NCI-H1105 (cell line): ENCODE data around the gene MYO6.

Experiments used
- DNase-seq: peaks from one replicate; lab custom pipeline; 2025; lab: John Stamatoyannopoulos, UW

Gene MYO6

DNA sequence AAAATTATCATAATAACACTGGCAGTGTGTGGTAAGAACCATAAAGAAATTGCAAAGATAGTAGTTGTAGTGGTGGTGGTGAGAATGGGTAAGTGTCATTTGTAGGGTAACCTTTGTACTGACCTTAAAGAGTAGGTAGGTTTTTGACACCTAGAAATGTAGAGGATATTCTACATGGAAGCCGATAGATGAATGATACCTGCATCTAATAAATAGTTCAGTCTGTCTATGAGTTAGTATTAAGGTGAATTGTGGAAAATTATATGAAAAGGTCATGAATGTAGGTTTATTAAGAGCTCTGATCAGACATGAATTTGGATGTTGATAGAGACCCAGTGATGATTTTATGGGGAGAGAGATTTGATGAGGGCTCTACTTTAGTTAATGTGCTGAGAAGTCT is 78.1 kb downstream of the MYO6 start:
- no peak for DNase-seq

DNA sequence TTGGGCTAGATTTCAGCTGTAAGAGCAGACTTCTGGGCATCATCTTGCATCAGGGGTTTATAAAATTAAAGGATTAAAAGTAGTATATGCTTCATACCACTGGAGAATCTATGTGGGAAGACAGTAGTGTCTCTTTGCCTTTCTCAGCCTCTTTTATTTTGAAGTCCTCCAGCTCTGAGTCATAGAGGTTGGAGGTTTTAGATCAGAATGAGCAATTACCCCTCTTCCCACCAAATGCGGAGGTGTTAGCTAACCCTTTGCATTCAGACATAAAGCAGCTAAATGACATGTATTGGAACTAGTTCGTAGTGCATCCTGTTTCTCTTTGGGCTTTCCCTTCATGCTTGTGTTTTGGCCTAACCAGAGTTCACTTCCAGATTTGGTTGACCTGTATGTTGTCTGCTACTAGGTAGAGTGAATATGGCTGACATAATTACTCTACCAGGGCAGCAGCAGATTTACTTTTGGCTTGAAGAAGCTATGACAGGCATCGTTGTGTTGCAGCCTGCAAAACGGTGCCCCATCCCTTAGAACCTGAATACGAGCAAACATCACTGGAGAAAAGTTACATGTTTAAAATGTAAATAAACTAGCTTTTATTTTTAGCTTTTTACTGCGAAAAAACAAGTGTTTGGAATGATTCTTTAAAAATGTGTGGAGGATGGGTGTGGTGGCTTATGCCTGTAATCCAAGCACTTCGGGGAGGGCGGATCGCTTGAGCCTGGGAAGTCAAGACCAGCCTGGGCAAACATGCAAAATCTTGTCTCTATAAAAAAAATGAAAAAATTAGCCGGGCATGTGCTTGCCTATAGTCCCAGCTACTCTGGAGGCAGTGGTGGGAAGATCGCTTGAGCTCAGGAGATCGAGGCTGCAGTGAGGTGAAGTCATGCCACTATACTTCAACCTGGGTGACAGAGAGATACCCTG is 82.2 kb downstream of the MYO6 start:
- DNase-seq: no peak

DNA sequence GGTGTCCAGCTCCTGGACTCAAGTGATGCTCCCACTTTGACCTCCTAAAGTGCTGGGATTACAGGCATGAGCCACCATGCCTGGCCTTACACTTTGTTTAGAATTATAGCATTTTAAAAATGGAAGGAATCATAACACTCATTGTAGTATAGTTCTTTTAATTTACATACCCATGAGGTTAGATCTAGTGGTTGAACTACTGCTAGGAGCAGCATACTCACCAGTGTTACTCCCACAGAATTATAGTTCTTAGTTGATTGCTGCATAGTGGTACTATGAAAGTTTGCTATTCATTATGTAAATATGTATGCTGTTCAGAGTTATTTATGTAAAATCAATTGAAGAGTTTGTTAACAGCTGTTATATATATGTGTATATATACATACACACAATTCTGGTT is 85.4 kb downstream of the MYO6 start:
- no peak for DNase-seq

DNA sequence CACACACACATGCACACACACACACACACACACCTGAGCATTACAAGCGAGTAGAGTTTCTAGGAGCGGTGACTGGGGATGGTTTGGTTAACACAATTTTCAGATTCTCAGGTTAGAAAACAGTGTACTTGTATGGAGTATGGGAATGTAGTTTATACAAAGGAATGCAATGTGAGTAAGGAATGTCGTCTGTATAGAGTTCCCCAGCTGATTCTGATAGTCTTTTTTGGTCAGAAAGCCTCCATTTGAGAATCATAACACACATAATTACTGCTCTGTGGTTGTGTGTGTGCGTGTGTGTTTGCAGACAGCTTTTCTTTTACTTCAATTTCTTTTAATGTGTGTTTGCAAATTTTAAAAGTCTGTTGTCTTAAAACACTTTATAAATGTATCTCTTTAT is 93.2 kb downstream of the MYO6 start:
- no peak for DNase-seq

DNA sequence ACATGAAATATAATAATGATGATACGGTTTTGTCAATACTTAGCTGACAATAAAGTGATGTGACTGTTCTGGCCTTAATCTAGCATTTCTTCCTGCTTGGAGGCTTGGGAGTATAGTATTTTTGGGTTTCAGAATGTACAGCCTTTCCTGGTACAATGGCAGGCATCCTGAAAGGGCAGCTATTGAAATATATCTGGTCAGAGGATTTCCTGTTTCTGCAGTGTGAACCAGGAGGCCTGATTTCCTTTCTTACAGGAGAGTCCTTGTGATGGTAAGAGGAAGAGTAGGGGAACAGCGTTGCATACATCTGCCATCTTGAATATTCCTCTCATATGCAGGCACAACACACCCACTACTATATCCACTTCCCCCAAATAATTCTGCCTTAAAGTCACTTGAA is 93.7 kb downstream of the MYO6 start:
- DNase-seq: no peak

DNA sequence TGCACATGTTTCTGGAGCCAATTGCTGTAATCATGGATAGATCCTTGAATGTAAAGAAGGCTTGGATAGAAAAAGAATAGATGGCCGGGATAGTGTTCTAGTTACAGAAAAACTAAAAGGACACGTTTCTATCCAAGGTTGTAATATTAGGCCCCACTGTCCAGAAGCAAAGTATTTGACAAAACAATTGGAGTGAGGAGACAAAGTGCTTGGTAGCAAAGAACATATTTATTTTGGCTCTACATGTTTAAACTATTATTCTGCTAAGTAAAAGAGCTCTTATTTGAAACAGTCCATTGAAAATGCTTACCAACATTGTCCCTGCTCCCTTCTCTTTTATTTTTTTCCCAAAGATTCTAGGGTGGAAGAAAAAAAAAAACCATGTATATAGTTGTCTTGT is 94.4 kb downstream of the MYO6 start:
- no peak for DNase-seq

DNA sequence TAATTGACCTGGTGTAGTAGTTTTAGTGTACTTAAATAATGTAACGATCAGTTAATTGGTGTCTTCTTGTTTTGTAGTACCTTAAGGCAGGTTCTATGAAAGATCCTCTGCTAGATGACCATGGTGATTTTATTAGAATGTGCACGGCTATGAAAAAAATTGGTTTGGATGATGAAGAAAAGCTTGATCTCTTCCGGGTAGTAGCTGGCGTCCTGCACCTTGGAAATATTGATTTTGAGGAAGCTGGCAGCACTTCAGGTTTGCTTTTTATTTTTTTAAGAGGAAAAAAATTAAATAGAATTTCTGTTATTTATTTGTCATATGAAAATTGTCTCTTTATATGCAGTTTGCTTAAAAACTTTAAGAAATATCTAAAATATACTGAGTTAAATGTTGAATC is 99.2 kb downstream of the MYO6 start:
- DNase-seq: no peak

DNA sequence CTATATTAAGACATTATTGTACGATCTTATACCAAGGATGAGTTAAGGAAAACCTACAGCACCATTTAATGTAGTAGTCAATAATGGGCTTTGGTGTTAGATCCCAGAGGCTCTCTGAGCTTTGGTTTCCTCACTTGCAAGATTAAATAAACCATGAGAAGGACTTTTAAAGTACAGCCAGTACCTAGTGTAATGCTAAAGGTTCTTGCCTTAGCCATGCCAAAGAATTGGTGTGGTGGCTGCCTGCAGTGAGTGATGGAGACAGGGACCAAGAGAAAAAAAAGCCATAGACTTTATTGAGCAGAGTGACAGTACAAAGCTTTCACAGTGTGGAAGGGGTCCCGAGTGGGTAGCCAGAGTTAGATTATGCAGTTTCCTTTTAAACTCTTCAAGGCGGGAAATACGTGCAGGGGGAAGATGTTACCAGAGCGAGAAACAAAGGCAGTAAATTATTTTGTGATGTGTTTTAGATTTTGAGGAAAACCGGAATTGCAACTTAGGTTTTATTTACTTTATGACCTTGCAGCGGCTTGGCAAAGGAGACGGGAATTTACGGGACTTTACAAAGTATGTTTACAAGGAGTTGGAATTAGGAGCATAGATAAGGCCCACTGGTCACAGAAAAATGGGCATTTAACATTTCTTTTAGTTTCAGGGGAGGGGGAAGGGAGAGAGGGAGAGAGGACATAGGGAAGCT is 100.4 kb downstream of the MYO6 start:
- no peak for DNase-seq

DNA sequence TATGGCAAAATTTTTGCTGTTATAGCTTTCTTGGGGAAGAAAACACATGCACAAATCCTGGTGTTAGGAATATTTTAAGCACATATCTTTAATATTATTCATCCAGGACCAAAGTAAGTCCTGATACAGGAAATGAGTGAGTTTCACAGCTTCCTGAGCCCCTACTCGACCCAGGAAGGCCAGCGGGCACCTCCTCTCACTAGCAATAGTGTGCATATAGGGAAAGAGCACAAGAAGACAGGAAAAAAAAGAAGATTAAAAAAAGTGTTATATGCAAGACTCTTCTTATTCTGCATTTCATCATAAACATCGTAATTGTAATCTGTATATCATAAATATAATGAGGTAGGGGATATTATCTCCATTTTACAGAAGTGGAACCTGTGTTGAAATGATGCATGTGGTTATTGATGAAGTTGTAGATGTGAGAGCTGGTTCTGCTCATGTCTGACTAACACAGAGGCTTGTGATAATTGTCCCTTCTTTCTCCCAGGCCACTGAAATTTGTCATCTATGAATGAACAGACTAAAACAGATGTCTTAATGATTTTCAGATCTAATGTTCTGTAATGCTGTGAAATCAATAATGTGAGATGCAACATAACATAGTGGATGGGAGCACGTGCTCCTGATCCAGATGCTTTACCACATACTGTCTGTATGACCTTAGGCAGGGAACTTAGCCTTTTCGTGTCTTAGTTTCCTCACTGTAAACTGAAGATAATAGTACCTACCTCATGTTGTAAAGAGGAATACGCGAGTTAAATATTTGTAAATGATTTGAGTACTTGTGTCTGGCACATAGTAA is 101.2 kb downstream of the MYO6 start:
- DNase-seq: no peak

DNA sequence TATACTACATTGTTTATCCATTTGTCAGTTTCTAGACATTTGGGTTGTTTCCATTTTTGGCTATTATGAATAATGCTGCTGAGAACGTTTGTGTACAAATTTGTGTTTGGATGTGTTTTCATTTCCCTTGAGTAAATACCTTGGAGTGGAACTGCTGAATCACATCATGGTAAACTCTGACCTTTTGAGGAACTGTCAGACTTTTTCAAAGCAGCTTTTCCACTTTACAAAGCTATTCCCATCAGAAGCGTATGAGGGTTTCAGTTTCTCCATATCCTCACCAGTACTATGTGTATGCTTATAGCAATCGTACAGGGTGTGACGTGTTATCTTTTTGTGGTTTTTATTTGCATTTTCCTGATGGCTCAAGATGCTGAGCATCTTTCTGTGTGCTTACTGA is 103.7 kb downstream of the MYO6 start:
- no peak for DNase-seq

DNA sequence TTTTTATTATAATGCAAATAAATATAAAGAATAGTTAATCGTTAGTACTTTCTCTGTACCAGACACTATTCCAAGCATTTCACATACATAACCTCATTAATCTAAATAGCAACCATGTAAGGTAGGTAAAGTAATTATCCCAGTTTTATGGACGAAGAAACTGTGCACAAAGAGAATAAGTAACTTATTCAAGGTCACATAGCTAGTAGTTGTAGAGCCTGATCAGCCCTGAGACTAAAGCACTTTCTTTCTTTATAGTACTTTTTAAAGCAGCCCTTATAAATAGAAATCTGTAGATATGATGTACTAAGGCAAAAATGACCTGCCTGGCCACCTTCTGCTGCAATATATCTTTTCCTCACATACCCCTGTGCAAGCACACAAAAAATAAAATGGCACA is 104.8 kb downstream of the MYO6 start:
- no peak for DNase-seq

DNA sequence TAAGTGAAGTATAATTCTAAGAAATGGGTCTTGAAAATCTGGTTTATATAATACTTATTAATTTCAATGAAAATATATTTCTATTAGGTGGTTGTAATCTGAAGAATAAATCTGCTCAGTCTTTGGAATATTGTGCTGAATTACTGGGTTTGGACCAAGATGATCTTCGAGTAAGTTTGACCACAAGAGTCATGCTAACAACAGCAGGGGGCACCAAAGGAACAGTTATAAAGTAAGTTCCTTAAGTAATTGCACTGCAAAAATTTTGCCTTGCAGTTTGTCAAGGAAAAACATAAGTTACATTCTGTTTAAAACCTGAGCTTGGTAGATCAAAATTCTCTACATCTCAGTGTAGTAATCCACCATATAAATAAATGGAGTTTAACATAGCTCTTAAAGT is 106.0 kb downstream of the MYO6 start:
- no peak for DNase-seq

DNA sequence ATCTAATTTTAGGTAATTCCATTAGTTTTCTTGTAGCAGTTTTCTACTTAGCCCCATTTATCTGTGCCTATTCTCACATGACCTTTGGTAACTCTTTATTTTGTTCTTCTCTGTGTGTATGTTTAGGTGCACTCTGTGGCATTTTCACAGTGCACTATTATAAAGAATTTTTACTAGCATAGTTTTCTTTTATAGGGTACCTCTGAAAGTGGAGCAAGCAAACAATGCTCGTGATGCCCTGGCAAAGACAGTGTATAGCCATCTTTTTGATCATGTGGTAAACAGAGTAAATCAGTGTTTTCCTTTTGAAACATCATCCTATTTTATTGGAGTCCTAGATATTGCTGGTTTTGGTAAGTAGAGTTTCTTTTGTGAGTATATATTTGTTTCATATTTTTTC is 107.9 kb downstream of the MYO6 start:
- no peak for DNase-seq

DNA sequence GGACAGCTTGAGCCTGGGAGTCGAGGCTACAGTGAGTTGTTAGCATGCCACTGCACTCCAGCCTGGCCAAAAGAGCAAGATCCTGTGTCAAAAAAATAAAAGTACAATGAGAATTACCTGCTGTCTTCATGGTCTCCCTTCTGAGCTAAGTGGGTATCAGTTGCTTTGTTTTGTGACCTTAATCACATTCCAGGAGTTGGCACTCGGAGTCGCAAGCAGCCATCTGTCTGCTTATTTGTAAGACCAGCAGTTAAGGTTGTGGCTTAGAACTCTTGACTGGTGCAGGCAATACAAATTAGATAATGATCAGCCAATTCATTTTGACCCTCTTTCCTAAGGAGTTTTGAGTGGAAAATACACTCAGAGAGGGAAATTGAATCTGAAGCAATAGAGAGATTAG is 114.0 kb downstream of the MYO6 start:
- DNase-seq: no peak

DNA sequence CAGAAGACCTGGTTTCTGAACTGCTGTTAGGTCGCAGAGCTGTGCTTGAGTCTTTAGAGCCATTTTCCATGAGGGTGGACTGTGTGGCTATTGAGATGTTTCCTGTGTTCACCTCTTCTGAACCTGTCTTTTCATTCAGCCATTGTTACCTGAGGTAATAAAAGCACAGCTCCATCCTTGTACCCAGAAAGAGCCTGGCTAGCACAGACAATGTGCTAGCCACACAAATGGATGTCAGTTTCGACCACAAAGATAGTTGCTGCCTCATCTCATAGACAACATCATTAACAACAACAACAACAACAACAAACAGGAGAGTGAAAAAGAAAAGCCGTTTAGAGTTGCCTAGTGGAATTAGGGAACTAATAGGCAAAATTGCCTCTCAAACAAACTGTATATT is 114.7 kb downstream of the MYO6 start:
- no peak for DNase-seq

DNA sequence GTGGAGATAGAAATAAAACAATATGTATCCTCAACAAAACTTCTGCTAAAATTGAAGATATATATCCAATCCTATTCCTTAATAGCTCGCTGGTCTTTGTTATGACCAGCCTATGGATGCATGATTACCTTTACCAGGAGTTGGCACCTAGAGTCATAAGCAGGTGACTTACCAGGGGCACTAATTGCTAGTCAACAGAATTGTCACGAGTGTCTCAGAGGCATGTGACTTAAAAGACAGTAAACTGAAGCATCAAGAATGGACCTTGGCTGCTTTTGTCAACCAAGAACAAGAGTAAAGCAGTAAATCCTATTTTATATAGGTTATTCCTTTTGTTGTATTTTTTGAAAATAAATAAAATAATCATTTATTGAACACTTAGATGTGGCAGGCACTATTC is 115.4 kb downstream of the MYO6 start:
- no peak for DNase-seq

DNA sequence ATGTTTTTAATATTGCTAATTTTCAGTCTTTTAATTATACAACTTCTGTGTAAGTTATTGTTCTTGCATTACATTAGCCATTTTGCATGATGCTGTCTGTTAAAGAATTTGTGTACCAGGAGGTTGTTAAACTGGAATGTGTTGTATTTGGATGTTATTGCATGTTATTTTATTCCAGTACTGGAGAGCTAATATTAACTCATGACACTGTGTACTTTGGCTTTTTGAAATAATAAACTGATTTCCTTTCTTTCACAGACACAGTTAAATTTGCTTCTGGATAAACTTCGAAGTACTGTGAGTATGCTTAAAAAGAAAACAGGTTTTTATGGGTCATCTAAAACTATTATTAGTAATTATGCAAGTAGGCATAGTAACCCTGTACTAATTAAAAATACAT is 121.3 kb downstream of the MYO6 start:
- DNase-seq: no peak

DNA sequence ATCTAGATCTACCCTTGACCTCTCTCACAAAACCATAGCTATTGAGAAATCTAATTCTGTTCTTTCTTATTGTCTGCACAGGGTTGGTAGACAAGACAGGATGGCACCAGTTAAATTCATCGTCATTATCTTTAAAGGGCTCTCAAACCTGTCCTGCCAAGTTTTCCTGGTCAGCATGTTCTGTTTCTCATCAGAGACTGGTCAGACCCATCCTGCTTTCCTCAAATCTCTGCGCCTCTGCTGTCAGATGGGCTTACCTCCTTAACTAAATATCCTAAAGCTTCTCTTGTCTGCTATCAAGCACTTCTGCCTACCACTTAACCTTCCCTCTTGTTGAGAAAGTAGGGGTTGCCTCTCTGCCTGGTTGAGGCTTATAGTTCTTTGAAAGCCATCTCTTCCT is 125.2 kb downstream of the MYO6 start:
- no peak for DNase-seq

DNA sequence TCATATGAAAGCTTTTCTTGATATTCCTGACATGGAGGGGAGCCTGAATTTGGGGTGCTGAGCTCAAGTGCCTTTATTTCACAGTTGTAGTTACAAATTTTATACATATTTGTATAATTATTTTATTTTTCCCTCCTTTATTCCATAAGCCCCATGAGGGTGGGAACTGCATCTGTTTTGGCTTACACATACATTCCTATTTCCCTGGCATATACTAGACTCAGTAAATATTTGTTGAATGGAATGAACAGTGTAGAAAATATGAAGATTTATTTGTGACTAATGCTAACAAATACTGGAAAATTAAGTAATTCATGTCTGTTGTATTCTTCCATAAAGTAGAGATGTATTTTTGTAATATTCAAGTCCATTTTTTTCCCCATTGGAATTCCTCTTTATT is 127.1 kb downstream of the MYO6 start:
- no peak for DNase-seq

DNA sequence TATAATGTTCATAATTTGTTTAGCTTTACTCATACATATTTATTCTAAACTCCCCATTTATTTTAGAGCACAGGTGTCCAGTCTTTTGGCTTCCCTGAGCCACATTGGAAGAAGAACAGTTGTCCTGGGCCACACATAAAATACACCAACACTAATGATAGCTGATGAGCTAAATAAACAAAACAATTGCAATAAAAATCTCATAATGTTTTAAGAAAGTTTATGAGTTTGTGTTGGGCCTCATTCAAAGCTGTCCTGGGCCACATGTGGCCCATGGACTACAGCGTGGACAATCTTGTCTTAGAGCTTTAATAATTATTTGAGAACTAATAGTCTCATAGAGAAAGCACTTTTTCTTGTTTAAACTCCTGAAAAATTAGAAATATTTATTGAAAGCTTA is 131.3 kb downstream of the MYO6 start:
- no peak for DNase-seq

DNA sequence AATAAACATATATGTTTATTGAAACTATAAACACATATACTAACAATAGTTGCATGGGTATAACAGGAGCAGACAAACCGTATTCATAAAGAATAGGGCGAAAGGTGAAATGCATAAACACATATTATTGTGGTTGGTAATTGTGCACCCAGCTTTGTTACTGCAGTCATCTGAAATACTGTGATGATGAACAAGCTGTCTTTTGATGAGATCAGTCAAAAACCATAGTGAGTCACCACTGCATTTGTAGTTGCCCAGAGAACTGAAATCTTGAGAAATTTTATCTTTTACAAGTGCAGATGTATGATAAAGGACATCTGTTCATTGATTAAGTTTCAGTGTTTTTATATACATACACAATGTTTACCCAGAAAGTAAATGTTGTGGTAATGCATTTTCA is 133.7 kb downstream of the MYO6 start:
- no peak for DNase-seq

DNA sequence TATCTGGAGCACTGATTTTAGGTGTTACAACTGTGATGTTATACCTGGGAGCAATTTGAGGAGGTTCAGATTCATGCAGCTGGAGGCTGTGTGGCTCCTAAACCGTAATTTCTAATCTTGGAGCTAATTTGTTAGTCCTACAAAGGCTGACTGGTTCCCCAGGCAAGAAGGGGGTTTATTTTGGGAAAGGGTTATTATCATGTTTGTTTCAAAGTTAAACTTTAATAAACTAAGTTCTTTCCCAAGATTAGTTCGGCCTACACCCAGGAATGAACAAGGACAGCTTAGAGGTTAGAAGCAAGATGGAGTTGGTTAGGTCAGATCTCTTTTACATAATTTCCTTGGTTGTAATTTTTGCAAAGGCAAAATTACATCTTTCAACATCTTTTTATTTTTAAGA is 135.8 kb downstream of the MYO6 start:
- no peak for DNase-seq

DNA sequence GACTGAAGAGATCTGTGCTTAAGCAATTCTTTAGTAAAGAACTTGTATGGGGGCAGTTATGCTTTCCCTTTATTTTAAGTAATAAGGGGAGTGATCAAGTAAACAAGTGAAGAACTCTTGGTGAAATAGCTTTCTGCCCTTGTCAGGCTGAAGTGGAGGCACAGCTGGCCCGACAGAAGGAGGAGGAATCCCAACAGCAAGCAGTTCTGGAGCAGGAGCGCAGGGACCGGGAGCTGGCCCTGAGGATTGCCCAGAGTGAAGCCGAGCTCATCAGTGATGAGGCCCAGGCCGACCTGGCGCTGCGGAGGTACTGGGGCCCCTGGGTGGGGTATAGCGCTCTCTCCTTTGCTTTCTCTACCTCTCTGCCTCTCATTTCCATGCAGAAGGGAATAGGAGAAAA is 143.3 kb downstream of the MYO6 start:
- no peak for DNase-seq
